ENCODE results near the gene GPC6. TPM values are rescaled to one million over a fixed set of nuclear protein-coding genes. Genes with fewer than 3 reads are reported as not detected.

GPC6 gene
- total and polyA plus RNA-seq, 2 experiments from 2014 or later: 26.0 to 92.8 TPM

- Histone ChIP-seq H3K4me3 (no peak overlapping the region), H3K4me2 (no peak overlapping the region), H4K20me1 (ENCODE audit: insufficient read depth, poor library complexity, severe bottlenecking) (no peaks in the 10 kb centered on the region), H3K4me1 (ENCODE audit: insufficient read depth) (no peaks in the 10 kb centered on the region), H2AFZ (no peak overlapping the region), H3K36me3 (replicated peaks; ENCODE audit: insufficient read depth, low read depth) (no peaks in the 10 kb centered on the region), H3K9me3 (ENCODE audit: low read depth) (no peaks in the 10 kb centered on the region), H3K27me3 (no peaks in the 10 kb centered on the region), H3K79me2 (no peaks in the 10 kb centered on the region), H3K9me2 (replicated peaks; ENCODE audit: insufficient read depth) (no peaks in the 10 kb centered on the region), H3K27ac (no peak overlapping the region)
- TF ChIP-seq EZH2phosphoT487 (IDR thresholded peaks at IDR 0.05; ENCODE audit: low read depth, severe bottlenecking, unreplicated experiment) (no peak), CTCF (IDR thresholded peaks at IDR 0.05; ENCODE audit: poor library complexity) (no peak), EZH2 (IDR thresholded peaks at IDR 0.05; ENCODE audit: borderline replicate concordance) (no peak)
- DNase-seq (ENCODE audit: low spot score): no peak
- 98% methylated on average over 2 of the region's 2 CpGs for WGBS (ENCODE audit: low lambda C conversion rate, missing lambda C conversion rate)
Observed at GRCh38 chr13:93878675-93879074, 652.1 kb downstream of the GPC6 start.

DNA sequence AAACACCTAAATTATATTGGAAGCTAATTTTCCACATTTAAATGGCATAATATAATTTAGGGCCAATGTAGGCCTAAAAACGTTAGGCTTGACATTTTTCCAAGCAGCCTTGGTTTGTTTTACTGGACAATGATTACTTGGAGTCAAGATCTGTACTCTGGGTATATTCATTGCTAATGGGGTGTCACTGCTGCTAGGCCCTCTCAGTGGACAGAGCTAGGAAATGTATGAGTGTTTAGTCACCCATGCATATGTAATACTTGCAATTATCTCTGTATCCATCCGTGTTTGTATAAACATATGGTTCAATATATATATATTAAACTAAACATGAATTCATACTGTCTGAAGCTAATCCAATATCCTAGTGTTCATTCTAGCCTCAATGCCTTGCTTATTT is 654.8 kb downstream of the GPC6 start:
- H3K9me2 ChIP-seq (replicated peaks; ENCODE audit: insufficient read depth): no peaks in the 10 kb centered on the region
- no peaks in the 10 kb centered on the region for H3K27me3 ChIP-seq
- H3K4me2 ChIP-seq: no peak overlapping the region
- H3K36me3 ChIP-seq (replicated peaks; ENCODE audit: insufficient read depth, low read depth): no peaks in the 10 kb centered on the region
- no peaks in the 10 kb centered on the region for H3K4me1 ChIP-seq (ENCODE audit: insufficient read depth)
- no peaks in the 10 kb centered on the region for H3K79me2 ChIP-seq
- H2AFZ ChIP-seq: no peak overlapping the region
- H3K4me3 ChIP-seq: no peak overlapping the region
- TF ChIP-seq EZH2 (IDR thresholded peaks at IDR 0.05; ENCODE audit: borderline replicate concordance): no peak
- no peak for TF ChIP-seq CTCF (IDR thresholded peaks at IDR 0.05; ENCODE audit: poor library complexity)
- TF ChIP-seq EZH2phosphoT487 (IDR thresholded peaks at IDR 0.05; ENCODE audit: low read depth, severe bottlenecking, unreplicated experiment): no peak
- no peak overlapping the region for H3K27ac ChIP-seq
- H4K20me1 ChIP-seq (ENCODE audit: insufficient read depth, poor library complexity, severe bottlenecking): no peaks in the 10 kb centered on the region
- H3K9me3 ChIP-seq (ENCODE audit: low read depth): no peaks in the 10 kb centered on the region
- 74% methylated on average over 2 of the region's 2 CpGs for WGBS (ENCODE audit: low lambda C conversion rate, missing lambda C conversion rate)
- no peak for DNase-seq (ENCODE audit: low spot score)

DNA sequence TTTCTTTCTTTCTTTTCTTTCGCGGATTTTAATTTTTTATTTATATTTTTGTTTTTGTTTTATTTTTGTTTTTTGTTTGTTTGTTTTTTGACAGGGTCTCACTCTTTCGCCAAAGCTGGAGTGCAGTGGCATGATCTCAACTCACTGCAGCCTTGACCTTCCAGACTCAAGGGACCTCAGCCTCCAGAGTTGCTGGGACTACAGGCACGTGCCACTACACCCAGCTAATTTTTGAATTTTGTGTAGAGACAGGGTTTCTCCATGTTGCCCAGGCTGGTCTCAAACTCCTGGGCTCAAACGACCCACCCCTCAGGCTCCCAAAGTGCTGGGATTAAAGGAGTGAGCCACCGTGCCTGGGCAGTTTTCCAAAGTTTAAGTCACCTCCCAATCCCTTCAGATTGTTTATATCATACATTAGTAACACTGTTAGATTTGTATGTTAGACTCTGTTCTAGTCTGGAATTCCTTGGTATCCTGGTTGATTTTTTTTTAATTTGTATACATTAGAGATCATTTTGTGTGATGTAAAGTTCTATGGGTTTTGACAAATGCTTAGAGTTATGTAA is 655.6 kb downstream of the GPC6 start:
- Histone ChIP-seq H3K27ac (no peak overlapping the region), H3K9me2 (replicated peaks; ENCODE audit: insufficient read depth) (no peaks in the 10 kb centered on the region), H3K4me2 (no peak overlapping the region), H3K27me3 (no peaks in the 10 kb centered on the region), H3K79me2 (no peaks in the 10 kb centered on the region), H3K9me3 (ENCODE audit: low read depth) (no peaks in the 10 kb centered on the region), H3K4me1 (ENCODE audit: insufficient read depth) (no peaks in the 10 kb centered on the region), H3K36me3 (replicated peaks; ENCODE audit: insufficient read depth, low read depth) (no peaks in the 10 kb centered on the region), H4K20me1 (ENCODE audit: insufficient read depth, poor library complexity, severe bottlenecking) (no peaks in the 10 kb centered on the region), H2AFZ (no peak overlapping the region), H3K4me3 (no peak overlapping the region)
- 61% methylated on average over 6 of the region's 6 CpGs for WGBS (ENCODE audit: low lambda C conversion rate, missing lambda C conversion rate)
- TF ChIP-seq CTCF (IDR thresholded peaks at IDR 0.05; ENCODE audit: poor library complexity) (no peak), EZH2 (IDR thresholded peaks at IDR 0.05; ENCODE audit: borderline replicate concordance) (no peak), EZH2phosphoT487 (IDR thresholded peaks at IDR 0.05; ENCODE audit: low read depth, severe bottlenecking, unreplicated experiment) (no peak)
- DNase-seq (ENCODE audit: low spot score): no peak
